CD1c-positive myeloid dendritic cell (primary cell): Measurements from ENCODE around the gene MALL.
"Not testable (repeated sequence)": the region's sequence is repeated elsewhere in the genome, so short reads cannot be mapped to it uniquely, and the experiment has no call there.

Source experiments
- DNase-seq: peaks from one replicate; pipeline ENCODE4 v3.0.0-alpha.2; 2016; ENCODE audit errors: extremely low spot score

The MALL gene

GRCh38 chr2:110097506-110098220 is 18.0 kb downstream of the MALL start:
- DNase-seq, result no peak

- no peak for DNase-seq
Observed at GRCh38 chr2:110095994-110096633, 19.5 kb downstream of the MALL start.

- not testable (repeated sequence) for DNase-seq
Observed at GRCh38 chr2:110094884-110095534, 20.6 kb downstream of the MALL start.

DNA sequence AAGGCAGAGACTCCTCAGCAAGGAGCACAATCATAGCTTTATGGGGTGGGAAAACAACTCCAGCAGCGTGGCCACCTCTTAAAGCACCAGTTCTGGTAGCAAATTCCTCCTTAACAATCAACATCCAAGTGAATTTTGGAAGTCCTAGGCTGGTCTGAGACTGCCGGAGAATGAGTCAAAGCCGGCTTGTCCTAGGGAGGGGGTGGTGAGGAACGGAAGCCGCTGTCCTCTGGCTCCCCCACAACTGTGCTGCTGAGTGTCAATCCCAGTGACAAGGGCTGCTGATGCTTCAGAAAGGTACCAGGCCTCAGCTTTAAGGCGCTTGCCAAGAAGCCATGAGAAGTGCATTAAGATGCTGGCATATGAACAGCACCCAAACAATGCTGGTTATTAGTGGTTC is 21.7 kb downstream of the MALL start:
- not testable (repeated sequence) for DNase-seq

DNA sequence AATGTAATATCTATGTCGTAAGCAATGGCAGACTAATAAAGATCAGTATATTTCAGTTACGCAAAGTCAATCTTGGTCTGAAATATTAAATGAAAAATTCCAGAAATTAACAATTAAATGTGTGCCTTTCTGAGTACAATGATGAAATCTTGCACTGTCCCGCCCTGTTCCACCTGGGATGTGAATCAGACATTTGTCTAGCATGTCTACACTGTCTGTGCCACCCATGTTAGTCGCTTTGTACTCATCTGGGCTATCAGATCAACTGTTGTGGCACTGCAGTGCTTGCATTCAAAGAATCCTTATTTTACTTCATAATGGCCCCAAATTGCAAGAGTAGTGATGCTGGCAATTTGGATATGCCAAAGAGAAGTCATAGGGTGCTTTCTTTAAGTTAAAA is 25.5 kb downstream of the MALL start:
- not testable (repeated sequence) for DNase-seq

DNA sequence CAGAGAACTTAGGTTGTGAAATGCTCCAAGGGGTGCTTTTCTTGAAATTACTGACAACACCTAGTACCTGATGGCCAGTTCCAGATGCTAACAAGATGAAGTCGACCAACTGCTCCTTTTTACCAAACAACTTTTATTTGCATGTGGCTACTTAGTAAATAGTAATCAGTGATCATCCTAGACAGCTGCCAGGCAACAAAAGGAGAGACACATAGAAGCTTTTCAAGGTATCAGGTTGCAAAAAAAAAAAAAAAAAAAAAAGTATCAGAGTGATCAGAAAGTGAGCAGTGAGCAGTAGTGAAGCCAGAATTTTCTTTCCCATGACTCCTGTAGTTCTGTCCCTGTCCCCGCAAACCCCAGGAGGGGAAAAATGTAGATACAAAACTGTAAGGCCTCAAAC is 31.9 kb downstream of the MALL start:
- not testable (repeated sequence) for DNase-seq

- not testable (repeated sequence) for DNase-seq
Observed at GRCh38 chr2:110083162-110083561, 32.5 kb downstream of the MALL start.

DNA sequence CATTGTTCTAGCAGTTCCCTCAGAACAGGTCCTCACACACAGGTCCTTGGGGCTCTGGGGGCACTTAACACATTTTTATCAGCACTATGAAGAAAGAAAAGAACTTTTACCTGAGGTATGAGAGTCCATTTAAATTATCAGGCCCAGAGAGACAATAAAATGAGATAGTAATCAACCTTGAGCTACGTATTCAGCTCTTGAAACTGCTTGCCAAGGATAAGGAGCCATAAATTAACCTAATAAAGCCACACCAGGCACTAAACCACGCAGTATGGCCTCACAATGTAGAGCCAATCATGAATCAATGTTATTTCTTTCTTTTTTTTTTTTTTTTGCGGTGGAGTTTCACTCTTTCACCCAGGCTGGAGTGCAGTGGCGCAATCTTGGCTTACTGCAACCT is 37.5 kb downstream of the MALL start:
- DNase-seq, result not testable (repeated sequence)

DNA sequence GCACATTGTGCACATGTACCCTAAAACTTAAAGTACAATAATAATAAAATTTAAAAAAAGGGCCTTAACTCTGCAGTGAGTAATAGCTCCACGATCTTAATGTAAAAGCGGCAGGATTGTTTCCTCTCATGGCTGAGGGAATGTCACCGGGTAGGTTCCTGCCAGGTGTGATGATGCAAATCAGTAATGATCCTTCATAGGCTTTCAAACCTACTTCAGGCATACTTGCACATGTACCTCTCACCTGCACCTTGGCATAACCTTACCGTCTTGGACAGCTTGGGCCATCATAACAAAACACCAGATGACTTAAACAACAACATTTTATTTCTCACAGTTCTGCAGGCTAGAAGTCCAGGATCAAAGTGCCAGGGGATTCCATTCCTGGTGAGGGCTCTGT is 39.7 kb downstream of the MALL start:
- DNase-seq, result not testable (repeated sequence)

DNA sequence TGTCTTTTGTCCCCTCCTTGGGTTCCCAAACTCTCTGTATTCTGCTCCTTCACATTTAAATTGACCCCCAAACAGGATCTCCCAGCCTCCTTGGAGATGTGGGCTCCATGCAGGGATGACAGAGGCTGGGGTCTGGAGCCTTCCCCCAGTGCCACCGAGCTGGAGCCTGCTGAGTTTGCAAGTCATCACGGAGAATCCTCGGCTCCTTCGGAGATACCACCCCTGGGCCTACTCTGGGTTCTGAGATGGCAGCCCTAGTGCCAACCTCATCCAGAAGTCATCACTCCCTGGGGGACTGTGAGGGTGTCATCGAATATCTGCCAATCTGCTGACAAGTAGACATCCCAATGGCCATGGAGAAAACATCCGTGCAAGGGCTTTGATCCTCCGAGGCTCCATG is 45.8 kb downstream of the MALL start:
- DNase-seq, result not testable (repeated sequence)

DNA sequence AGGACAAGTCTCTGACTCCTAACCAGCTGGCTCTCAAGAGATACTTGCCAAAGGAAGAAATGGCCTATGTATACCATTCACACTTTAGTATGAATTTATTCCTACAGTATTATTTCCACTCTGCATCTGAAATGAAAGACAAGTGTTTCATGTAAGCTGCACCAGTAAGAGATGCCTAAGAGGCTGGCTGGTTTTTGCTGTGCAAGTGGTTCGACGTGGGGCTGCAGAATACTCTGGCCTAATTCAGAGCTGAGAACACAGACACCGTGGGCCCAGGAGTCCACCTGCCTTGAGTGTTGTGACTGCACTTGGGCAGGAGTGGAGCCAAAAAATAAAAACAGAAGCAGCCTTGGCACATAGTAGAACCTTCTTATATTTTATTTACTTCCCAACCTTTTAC is 47.5 kb downstream of the MALL start:
- DNase-seq, result not testable (repeated sequence)

GRCh38 chr2:110062332-110062731 is 53.3 kb downstream of the MALL start:
- not testable (repeated sequence) for DNase-seq

GRCh38 chr2:110060550-110060949 is 55.1 kb downstream of the MALL start:
- not testable (repeated sequence) for DNase-seq

DNA sequence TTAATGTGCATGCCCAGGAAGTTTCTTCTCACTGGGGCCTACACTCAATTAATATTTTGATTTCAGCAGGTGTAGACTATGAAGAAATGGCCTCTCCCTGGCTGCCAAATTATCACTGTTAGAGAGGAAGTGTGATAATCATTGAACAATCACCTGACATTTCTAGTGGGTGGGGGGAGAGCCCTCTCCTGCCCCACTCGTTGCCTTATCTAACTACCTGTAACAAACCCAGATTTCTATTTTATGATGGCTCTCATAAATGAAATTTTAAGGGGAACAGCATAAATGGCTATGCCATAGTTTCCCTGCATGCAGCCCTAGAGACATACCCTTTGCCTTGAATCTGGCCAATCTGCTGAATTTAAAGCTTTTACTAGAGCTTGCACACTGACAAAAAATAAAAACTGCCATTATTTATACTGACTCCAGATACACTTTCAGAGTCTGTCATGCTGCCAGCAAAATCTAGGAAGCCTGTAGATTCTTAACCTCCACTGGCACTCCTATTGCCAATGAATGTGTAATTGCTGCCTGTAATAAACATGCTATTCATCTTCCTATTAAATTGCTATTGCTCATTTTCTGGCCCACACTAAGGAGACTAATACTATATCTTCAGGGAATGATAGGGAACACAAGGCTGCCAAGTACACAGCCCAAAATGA is 55.8 kb downstream of the MALL start:
- DNase-seq, result not testable (repeated sequence)

DNA sequence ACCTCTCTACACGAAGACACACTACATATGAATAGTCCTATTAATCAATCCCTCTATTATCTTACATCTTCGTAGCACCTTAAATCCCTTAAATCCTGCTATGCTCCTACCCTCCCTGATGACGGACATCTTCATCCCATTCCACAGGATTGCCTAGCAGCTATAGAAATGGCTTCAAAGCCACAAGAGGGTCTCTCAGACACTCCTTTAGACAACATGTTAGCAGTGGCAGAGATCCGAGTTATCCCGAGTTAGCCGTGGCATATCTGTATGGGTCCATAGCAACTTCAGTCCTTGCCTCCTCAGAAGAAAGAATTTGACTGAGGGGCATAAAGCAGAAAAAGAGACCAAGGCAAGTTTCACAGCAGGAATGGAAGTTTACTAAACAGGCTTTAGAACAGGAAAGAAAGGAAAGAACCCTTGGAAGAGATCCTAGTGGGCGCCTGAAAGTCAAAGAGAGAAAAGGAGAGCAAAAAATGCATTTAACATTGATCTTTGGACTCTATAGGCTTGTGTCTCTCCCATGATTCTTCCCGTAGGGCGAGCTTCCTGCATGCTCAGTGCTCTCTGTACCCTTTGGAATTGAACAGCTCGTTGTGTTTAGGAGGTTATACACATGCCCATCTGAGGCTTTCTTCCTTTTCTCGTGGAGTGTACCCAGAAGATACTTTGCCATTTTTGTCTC is 56.5 kb downstream of the MALL start:
- not testable (repeated sequence) for DNase-seq

GRCh38 chr2:110058034-110058433 is 57.6 kb downstream of the MALL start:
- DNase-seq, result not testable (repeated sequence)

GRCh38 chr2:110055819-110056408 is 59.7 kb downstream of the MALL start:
- DNase-seq, result not testable (repeated sequence)

- not testable (repeated sequence) for DNase-seq
Observed at GRCh38 chr2:110054521-110055407, 60.9 kb downstream of the MALL start.

DNA sequence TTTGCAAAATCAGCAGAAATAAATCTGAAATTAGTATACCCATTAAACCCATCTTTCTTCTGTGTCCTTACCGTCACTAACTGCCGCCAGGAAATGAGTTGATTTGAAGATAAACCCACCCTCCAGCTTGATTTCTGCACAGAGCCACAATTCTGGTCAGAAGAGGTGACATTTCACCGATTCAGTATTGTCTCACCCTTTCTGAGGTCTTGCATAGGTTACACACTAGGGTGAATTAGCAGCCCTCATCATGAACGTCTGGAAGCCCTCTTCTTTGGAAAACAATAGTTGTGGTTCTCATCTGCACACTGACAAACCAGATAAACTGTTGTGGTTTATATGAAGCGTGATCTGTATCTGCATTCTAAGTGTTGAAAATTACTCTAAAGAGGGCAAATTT is 61.9 kb downstream of the MALL start:
- not testable (repeated sequence) for DNase-seq

- not testable (repeated sequence) for DNase-seq
Observed at GRCh38 chr2:110052166-110052565, 63.5 kb downstream of the MALL start.
